NAMALWA (cell line): ENCODE data around the gene CENPP.
"Not testable (repeated sequence)": the region's sequence is repeated elsewhere in the genome, so short reads cannot be mapped to it uniquely, and the experiment has no call there.

Experiments used
- DNase-seq: peaks from one replicate; pipeline ENCODE4 v3.0.0-alpha.2; 2015; ENCODE audit warnings: low spot score

Gene CENPP

DNA sequence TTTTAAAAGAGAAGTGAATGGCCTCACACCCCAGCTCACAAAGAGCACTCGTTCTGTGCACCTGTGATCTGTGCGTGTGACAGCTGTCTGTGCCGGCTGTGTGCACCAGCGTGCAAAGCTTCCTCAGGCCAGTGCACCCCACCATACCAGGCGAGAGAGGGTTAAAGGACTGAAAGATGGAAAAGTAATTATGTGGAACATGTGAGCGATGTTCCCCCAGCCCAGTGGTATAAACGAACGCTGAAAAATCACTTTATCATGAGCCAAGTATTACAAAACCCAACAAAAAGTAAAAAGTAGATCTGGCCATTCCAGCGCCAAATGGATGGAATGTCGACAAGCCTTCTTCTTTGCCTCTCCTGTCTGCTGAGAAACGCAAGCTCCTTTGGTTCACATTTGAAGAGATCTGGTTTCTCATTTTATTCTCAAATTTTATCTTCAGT is 290.5 kb downstream of the CENPP start:
- DNase-seq: no peak

DNA sequence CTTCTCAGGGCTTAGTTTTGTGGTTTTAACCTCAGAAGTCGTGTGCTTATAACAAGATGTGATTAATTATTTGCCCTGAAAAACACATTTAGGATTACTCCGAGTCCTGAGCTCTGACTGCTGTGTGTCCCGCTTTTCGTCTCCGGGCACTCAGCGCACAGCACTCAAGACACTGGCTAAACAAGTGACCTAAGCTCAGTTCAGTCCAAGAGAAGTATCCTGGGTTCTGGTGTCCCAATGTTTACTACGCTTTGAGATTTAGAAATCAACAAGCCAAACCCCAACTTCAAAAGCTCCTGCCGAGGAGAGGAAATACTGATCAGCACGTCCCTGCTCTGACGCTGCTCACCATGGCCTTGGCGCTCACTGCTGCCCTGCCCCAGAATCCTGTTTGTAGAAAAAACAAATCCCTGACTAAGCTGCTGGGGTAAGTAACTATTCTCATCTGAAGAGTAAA is 290.9 kb downstream of the CENPP start:
- DNase-seq: no peak

GRCh38 chr9:92617195-92617813 is 291.6 kb downstream of the CENPP start:
- DNase-seq: no peak

DNA sequence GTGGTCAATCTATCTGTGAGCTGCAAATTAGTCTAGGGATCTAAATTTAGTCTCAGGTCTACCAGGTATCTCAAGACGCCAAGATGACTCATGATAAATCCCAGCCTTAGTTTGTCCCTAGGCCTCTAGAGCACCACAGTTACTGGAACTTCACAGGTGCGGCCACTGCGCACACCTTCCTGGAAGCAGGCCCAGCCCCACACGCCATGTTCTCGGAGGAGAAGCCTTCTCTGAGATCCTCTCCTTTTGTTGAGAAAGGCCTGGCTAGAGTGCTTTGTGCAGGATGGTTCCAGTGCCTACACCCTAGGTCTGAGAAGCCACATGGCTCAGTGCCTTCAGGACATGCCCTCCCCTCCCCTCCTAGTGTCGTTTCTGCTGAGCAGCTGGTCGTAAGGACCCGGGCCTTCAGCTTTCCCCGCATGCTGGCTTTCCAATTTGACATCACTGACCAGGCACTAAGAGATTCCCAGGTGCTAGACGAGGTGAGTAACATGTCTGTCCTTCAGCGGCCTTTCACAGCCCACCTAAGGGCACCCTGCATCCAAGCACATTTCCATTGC is 292.3 kb downstream of the CENPP start:
- DNase-seq: no peak

- DNase-seq: no peak
Observed at GRCh38 chr9:92618633-92619225, 293.0 kb downstream of the CENPP start.

GRCh38 chr9:92619601-92620300 is 294.0 kb downstream of the CENPP start:
- no peak for DNase-seq

DNA sequence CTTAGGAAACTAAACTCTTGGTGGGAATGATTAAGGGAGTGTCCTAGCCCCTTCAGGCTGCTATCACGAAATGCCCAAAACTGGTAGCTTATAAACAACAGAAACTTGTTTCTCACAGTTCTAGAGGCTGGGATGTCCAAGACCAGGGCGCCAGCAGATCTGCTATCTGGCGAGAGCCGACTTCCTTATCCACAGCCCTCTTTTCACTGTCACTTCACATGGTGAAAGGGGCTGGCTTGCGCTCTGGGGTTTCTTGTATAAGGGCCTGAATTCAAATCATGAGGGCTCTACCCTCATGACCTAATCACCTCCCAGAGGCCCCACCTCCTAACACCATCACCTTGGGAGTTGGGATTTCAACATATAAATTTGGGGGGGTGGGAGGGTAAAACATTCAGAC is 295.1 kb downstream of the CENPP start:
- DNase-seq: no peak

GRCh38 chr9:92623936-92624335 is 298.2 kb downstream of the CENPP start:
- not testable (repeated sequence) for DNase-seq

DNA sequence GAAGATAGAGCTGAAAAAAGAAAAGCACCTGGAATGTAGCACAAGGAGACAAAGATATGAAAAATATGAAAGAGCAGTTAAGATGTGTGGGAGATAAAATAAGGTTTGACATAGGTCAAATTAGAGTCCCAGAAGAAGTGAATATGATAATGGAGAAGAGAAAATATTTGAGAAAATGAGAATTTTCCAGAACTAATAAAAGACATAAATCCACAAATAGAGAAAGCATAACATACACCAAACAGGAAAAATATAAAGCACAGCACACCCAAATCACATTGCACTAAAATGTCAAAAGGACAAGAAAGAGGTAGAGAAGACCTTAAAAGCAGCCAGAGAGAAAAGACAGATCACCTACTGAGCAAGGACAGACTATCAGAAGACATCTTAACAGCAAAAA is 300.7 kb downstream of the CENPP start:
- no peak for DNase-seq

- no peak for DNase-seq
Observed at GRCh38 chr9:92627651-92628050, 301.9 kb downstream of the CENPP start.

DNA sequence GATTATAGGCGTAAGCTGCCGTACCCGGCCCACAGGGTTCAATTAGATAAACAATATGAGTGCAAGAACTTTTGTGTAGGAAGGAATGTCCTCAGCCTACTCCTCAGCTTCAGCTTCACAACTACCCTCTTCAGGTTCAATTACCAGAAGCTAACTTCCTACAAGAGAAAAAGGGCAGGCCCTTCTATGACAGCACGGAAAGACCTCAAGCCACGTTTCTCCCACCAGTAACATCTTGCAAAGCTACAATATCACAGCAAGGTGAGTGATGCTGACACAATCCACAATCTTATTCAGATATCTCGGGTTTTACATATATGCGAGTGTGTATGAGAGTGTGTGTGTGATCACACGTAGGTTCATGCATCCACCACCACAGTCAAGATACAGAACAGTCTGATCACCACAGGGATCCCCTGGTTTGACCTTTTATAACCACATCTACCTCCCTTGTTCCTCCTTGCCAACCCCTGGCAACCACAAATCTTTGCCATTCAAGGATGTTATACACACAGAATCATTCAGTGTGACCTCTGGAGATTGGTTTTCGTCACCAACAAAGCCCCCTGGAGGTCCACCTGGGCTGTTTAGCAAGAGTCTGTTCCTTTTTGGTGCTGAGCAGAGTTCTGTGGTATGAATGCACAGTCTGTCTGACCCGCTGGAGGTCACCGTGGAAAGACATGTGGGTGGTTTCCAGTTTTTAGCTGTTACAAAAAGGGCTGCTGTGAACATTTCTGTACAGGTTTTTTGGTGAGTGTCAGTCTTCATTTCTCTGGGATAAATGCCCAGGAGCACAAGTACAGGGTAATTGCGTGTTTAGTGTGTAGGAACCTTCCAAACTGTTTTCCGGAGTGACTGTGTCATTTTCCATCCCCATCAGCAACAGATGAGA is 305.9 kb downstream of the CENPP start:
- DNase-seq: no peak

GRCh38 chr9:92632641-92633040 is 306.9 kb downstream of the CENPP start:
- no peak for DNase-seq

- no peak for DNase-seq
Observed at GRCh38 chr9:92633614-92634278, 308.0 kb downstream of the CENPP start.

DNA sequence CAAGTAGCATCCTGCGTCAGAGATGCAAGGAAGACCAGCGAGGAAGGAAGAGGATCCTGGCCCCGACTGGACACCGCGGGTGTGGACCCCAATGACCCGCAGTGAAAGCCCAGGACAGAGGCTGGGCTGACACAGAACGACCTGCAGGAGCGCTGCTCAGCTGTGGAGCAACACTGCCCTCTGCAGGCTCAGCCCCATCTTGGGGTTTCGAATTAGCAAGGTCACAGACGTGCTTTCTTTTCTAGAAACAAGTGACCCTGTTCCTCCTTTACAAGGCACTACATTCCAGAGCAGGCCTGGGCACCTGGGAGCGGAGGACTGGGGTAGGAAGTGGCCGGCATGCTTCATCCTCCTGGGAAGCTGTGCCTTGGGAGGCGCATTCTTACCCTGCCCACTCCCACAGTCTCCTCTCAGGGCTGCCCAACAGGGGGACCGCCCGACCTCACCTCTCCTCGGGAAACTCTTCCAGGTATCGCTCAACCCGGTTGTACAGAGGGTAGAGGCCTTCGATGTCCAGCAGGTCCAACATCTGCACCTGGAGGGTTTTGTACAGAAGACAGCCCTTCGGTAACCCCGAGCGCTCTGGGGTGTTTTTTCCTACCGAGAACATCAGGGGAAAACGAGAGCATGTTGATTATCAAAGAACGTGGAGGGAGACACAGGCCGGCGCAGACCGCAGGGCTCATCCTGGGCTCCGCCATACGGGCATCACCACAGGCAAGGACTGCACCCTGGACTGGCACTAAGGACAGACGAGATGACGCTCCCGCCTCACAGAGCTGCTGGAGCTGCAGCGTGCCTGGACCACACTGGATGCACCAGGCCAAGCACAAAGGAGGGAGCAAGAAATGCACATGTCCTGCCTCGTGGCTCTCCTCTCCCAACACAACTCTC is 309.2 kb downstream of the CENPP start:
- DNase-seq: peak; percentile 81

DNA sequence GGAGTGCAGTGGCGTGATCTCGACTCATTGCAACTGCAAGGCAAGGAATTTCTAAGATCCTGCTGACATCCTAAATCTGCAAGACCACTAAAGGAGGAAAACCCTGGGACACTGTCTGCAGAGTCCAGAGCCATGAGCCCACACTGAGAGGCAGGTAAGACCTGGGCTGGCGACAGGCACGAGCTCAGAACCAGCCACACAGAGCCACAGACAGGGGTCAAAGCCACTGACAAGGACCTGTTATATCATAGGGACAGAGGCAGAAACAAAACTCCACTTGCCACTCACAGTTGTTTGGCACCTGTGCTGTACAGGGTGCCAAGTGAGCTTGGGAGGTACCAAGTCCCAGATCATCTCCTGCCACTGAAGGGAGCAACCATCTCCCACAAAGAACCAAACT is 310.0 kb downstream of the CENPP start:
- no peak for DNase-seq

DNA sequence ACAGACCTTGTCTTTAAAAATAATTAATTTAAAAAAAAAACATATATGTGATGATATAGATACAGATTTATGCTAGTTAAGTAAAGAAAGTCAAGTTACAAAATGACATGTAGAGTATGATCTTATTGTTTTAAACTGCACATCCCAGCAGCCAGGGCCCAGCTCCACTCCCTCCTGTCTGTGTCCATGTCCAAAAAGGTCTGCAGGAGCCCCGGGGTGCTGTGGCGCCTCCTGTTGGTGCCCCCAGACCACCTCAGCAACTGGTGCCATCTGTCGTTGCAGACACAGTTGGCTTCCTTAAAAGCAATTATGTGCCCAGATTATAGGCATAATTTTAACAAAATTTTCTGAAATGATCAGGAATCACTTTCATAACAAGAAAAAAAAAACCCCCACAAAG is 310.9 kb downstream of the CENPP start:
- no peak for DNase-seq

DNA sequence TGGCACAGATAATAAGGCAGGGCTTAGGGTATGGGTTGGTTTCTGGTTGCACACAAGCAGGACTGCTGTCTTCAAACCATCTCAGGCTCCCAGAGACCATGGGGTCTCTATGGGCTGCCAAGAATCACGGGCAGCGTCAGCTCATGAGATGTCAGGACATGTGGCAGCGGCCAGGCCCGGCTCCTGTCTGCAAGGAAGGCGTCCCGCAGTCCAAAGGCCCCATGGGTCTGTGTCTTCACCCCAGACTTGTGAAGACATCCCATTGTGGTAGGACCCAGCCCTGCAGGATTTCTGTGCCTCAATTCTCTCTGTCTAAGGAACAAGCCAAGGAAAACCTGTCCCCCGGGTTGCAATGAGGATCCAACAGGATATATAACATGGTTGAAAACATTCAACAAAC is 311.6 kb downstream of the CENPP start:
- no peak for DNase-seq

DNA sequence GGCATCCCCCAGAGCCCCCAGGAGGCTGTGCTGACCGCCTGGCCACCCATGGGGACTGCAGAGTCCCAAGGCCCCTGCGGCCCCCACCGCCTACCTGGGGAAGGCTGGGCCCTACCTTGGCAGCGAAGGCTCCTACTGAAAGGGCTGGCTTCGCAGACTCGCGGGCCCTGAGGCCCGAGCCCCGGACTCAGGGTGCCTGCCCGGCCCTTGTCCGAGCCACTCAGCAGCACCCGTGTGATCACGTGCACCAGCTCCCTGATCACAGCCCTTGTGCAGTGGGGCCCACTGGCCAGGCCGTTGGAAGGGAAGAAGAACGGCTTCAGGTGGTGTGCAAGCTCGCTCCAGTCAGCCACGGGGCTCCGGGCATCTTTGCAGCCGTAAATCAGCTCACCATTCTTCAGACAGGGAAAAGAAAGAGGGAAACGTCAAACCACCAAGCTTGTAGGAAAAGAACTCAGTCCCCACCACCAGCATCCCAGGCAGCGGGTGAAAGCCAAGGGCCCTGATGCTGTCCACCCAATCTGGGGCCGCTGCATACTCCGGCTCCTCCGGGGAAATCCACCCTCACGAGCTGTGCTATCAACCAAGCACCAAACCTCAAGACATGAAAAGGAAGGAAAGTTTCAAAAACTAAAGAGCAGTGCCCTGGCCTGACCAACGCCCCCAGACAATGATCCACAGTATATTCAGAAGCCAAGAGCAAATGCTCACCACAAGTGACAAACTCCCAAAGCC is 312.3 kb downstream of the CENPP start:
- no peak for DNase-seq

DNA sequence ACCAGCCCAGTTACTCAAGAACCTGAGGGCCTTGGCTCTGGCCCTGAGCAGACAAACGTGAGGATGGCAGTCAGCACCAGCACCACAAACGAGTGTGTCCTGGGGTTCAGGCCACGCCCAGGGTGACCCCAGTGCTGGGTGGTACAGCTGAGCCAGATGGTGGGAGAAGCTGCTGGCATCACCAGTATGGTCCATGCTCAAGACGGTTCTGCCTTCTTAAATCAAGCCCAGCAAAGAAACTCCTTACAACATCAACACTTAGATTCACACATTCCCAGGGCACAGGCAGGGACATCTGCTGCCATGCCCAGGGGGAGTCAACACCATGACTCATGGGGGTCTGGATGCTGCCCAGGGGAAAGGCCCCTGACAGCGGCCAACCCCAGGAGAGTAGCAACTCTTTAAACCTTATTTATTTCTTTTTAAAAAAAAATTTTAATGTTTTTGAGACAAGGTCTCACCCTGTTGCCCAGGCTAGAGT is 312.9 kb downstream of the CENPP start:
- no peak for DNase-seq

DNA sequence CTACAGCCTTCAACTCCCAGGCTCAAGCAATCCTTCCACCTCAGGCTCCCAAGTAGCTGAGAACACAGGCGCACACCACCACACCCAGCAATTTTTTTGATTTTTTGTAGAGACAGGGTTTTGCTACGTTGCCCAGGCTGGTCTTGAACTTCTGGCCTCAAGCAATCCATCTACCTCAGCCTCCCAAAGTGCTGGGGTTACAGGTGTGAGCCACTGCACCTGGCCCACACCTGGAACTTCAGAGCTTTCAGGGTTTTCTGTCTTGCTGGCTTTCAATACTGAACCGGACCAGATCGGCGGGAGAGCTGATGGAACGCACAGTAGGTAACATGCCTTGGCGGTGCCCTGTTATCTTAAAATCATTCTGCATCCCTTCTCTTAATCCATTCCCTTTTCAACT is 313.4 kb downstream of the CENPP start:
- no peak for DNase-seq
